ENCODE results near the gene IQCN.

- TF ChIP-seq, protein P1, sequence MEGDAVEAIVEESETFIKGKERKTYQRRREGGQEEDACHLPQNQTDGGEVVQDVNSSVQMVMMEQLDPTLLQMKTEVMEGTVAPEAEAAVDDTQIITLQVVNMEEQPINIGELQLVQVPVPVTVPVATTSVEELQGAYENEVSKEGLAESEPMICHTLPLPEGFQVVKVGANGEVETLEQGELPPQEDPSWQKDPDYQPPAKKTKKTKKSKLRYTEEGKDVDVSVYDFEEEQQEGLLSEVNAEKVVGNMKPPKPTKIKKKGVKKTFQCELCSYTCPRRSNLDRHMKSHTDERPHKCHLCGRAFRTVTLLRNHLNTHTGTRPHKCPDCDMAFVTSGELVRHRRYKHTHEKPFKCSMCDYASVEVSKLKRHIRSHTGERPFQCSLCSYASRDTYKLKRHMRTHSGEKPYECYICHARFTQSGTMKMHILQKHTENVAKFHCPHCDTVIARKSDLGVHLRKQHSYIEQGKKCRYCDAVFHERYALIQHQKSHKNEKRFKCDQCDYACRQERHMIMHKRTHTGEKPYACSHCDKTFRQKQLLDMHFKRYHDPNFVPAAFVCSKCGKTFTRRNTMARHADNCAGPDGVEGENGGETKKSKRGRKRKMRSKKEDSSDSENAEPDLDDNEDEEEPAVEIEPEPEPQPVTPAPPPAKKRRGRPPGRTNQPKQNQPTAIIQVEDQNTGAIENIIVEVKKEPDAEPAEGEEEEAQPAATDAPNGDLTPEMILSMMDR (tag by site-specific recombination; IDR thresholded peaks at IDR 0.05) = no peak
- TF ChIP-seq, protein P2, sequence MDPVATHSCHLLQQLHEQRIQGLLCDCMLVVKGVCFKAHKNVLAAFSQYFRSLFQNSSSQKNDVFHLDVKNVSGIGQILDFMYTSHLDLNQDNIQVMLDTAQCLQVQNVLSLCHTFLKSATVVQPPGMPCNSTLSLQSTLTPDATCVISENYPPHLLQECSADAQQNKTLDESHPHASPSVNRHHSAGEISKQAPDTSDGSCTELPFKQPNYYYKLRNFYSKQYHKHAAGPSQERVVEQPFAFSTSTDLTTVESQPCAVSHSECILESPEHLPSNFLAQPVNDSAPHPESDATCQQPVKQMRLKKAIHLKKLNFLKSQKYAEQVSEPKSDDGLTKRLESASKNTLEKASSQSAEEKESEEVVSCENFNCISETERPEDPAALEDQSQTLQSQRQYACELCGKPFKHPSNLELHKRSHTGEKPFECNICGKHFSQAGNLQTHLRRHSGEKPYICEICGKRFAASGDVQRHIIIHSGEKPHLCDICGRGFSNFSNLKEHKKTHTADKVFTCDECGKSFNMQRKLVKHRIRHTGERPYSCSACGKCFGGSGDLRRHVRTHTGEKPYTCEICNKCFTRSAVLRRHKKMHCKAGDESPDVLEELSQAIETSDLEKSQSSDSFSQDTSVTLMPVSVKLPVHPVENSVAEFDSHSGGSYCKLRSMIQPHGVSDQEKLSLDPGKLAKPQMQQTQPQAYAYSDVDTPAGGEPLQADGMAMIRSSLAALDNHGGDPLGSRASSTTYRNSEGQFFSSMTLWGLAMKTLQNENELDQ (tag by site-specific recombination; IDR thresholded peaks at IDR 0.05; ENCODE audit: low read depth) = no peak
- no peak for TF ChIP-seq ZNF76 (tag by site-specific recombination; IDR thresholded peaks at IDR 0.05; ENCODE audit: borderline replicate concordance, low read depth)
- no peak for TF ChIP-seq BCL6B (tag by site-specific recombination; IDR thresholded peaks at IDR 0.05)
- no peak for TF ChIP-seq ZNF623 (tag by site-specific recombination; IDR thresholded peaks at IDR 0.05)
- no peak for TF ChIP-seq ZNF23 (tag by site-specific recombination; IDR thresholded peaks at IDR 0.05; ENCODE audit: borderline replicate concordance)
- no peak for TF ChIP-seq HOXC10 (CRISPR knock-in tag; IDR thresholded peaks at IDR 0.05)
- TF ChIP-seq ZNF24 (tag by site-specific recombination; IDR thresholded peaks at IDR 0.05) = no peak
- no peak for TF ChIP-seq KLF7 (tag by site-specific recombination; IDR thresholded peaks at IDR 0.05; ENCODE audit: borderline replicate concordance)
- no peak for TF ChIP-seq ZNF558 (tag by site-specific recombination; IDR thresholded peaks at IDR 0.05)
- TF ChIP-seq PRDM10 (tag by site-specific recombination; IDR thresholded peaks at IDR 0.05) = no peak
- TF ChIP-seq ZNF658 (tag by site-specific recombination; IDR thresholded peaks at IDR 0.05) = no peak
Observed at GRCh38 chr19:18291019-18291524, 16.8 kb upstream of the IQCN start.
